KG1 (cell line): ENCODE results near the gene FBXL7.

Experiments used
- DNase-seq: peaks from one replicate; lab custom pipeline; 2025; lab: John Stamatoyannopoulos, UW

The FBXL7 gene

DNA sequence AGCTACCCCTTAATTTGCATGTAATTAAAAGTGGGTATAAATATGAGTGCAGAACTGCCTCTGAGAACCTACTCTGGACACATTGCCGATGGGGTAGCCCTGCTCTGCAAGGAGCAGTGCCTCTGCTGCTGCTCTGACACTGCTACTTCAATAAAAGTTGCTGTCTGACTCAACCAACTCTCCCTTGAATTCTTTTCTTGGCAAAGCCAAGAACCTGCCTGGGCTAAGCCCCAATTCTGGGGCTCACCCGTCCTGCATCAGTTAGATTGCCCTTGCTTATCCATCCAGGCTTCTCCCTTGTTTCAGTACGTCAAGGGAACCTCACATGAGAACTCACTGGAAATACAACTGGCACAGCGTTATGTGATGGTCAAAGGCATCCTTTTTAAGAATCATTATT is 44.1 kb downstream of the FBXL7 start:
- no peak for DNase-seq

DNA sequence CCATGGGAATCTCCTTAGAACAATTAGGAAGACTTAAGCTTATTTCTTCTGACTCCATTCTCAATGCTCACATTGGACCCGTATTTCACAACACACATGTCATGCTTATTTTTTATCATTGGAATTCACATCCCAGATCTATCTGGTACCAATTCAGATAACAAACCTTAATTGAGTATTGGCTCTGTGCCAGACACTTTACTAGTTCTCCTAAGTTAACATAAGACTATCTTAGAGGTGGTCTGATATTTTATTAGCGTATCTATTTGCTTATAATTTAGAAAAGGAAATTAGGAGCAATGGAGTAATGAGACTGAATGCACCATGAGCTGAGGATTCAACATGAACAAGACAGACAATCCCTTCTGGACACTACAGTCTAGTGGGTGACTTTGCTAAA is 45.1 kb downstream of the FBXL7 start:
- no peak for DNase-seq

DNA sequence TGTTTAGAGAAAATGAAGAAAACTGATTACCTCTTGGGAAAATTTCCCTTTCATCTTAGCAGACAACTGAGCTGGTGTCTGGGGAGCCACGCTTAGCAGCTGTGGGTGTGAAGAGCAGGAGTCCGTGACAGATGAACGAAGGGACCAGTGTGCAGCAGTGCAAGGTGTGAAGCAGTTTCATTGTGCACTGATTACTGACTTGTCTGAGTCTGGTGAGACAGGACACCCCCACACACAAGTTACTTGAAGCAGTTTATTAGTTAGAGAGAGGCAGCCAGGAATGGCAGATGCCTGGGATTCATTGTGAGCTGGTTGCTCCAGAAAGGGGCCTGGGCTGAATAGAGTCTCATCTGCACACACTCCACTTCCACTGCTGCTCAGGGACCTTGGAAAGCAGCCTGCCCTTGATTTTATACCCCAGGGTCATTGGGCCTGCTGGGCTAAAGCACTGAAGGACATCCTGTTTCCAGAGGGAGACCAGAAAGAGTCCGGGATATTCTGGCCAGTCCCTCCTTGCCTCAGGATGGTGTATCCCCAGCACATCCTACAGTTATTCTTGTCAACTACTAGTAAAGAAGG is 47.4 kb downstream of the FBXL7 start:
- no peak for DNase-seq

GRCh38 chr5:15549961-15550360 is 50.0 kb downstream of the FBXL7 start:
- no peak for DNase-seq

DNA sequence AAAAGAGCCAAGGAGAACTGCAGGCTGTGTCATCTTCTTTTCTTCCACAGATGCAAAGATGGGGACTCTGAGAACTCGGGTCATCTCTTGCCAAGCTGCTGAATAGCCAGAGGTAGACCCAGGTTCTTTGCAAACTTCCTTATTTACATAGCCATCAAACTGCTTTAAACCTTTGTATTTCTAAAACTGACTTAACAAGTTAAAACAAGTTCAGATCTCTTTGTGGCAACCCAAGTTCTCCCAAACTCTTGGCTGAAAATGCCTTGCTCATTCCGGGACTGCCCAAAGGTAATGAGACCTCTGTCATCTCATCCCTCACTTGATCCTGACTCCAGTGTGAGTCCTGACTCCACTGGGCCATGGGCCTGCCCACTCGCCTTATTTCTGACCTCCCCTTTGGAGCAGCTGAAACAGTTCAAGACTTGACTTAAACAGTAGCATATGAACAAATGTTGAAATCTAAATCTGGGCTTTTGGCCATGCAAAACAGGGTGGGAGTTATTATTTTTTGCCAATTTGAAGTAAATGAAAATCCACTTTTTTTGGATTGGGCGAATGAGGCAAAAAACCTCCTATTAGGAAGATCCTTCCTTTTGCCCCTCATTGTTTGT is 50.6 kb downstream of the FBXL7 start:
- DNase-seq: no peak

GRCh38 chr5:15551113-15551504 is 51.1 kb downstream of the FBXL7 start:
- DNase-seq: no peak

DNA sequence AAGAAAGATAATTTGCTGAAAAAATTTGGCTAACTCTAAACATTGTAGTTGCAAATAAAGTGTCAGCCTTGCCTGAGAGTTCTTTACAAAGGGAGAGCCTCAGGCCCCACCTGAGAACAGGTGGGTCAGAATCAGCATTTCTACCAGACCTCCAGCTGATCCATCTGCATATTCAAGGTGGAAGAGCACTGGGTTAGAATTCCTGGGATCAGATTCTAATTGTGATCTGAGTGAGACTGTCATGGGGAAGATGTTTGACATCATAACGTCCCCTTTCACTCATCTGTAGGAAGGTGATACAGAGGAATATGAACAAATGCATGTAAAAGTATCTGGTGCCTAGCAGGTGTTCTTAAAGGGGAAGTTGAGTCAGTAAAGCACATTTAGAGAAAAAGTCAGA is 54.6 kb downstream of the FBXL7 start:
- no peak for DNase-seq

GRCh38 chr5:15555176-15555575 is 55.2 kb downstream of the FBXL7 start:
- no peak for DNase-seq

- no peak for DNase-seq
Observed at GRCh38 chr5:15558240-15558639, 58.3 kb downstream of the FBXL7 start.

- DNase-seq: no peak
Observed at GRCh38 chr5:15558681-15559080, 58.7 kb downstream of the FBXL7 start.

DNA sequence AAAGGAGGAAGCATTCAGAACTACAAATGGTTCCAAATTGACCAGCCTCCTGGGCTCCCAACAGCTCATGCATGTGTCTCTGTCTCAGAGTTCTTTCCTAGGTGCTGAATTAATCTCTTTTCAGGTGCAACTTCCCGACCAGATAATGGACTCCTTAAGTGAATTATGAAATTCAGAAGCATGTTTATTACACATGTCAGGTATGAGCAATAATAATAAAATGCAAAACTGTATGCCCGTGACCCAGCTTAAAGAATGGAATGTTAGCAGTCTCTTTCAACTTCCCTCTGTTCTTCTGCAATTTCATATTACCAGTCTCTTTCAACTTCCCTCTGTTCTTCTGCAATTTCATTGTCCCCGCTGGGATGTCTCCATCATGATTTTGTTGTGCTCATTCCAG is 60.4 kb downstream of the FBXL7 start:
- no peak for DNase-seq

- no peak for DNase-seq
Observed at GRCh38 chr5:15564523-15564922, 64.5 kb downstream of the FBXL7 start.

DNA sequence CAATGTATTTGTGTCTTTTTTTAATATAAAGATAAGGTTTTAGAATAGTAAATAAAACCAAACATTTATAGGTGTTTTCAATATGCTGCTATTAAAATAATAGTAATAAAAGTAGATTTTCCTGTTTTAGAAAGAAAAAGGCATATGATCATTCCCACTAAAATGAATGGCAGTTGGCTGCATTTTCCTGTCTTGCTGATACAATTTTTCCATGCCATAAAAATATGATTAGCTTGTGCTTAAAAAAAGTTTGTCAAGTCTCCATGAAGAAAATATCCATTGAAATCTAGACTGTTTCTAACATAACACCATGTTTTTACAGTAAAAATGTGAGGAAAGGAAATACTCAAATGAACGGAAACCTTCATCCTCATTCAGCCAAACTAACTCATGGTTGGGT is 65.0 kb downstream of the FBXL7 start:
- DNase-seq: no peak

DNA sequence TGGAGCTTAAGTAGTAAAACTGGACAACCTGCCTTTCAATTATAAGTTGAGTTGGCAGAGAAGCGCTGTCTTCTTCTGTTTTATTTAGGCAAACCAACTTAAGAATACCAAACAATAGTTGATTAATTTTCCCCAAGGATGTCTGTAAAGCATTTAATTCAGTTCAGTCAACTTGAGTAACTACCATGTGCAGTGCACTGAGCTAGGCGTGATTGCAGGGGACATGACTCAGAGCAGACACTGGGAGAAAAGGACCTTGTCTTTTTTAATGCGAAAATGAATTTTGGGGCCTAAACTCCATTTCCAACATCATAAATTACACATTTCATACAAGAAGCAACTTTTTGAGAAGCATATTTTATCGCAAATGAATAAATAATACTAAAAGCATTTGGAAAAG is 66.3 kb downstream of the FBXL7 start:
- DNase-seq: no peak

GRCh38 chr5:15566789-15567188 is 66.8 kb downstream of the FBXL7 start:
- DNase-seq: no peak

GRCh38 chr5:15570491-15570890 is 70.5 kb downstream of the FBXL7 start:
- DNase-seq: no peak

GRCh38 chr5:15571081-15571480 is 71.1 kb downstream of the FBXL7 start:
- DNase-seq: no peak

DNA sequence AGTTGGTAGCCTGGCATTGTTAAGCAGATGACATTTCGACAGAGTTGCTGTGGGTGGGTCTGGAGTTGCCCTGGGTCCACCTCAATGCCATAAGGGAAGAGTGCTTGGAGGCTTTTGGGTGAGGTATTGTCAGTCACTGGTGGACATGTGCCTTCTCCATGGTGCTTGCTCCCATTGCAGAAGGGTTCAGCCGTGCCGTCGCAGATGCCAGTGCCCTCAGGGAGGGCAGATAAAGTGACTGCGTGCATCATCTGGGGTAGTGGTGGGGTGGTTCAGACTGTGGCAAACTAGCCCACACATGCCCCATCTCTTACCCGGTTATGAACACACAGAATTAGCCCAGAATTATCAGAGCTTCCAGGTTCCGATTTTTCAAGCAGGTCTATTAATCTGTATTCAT is 71.6 kb downstream of the FBXL7 start:
- DNase-seq: no peak

GRCh38 chr5:15573590-15573989 is 73.6 kb downstream of the FBXL7 start:
- DNase-seq: no peak

DNA sequence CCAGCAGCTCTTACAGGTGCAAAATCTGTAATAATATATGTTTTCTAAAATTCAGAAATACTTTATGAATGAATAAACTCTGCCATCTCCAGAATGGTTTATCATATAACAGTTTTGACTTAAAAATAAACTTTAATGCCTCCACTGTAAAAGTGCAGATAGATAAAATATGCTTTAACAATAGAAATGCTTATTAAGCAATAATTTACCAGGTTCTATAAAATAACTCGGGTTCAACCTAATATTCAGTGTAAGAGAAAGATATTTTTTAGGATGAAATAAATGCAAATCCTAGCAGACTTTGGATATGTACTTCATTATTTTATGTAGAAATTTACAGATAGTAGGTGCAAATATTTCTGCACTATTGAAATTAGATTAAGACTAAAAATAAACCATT is 74.1 kb downstream of the FBXL7 start:
- no peak for DNase-seq

- no peak for DNase-seq
Observed at GRCh38 chr5:15574806-15575325, 74.9 kb downstream of the FBXL7 start.

DNA sequence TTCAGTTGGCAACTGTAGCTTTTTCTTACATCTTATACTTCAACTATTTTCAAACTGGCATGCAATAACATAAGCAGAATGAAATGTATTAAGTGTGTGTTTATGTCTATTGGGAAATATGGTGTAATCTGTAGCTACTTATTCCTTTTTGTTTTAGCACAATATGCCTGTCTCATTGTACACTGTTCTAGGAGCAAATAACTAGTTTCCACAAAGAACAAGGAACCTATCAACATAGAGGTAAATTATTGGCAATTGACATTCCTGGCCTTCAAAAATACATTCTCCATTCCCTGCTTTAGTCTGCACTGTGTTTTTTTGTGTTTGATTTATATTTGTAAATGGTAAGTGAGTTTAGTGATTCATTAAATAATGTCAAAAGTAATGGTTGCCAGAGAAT is 75.7 kb downstream of the FBXL7 start:
- no peak for DNase-seq

DNA sequence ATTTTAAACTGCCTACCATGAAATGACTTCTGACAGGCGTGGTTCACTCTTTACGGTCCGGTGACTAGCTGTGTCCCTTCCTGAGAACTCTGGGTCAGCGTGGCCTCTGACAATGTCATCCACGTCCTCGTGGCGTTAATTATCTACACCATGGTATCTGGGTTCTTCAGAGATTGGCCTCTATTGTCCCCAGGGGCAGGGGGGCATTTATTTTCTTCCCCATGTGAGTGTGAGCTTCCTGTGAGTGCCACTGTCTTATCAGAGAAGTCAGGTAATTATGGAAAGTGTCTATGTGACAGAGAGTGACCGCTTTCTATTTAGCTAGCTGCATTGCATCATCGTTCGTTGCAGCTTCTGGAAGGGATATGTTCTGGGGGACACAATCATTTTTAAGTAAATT is 77.2 kb downstream of the FBXL7 start:
- no peak for DNase-seq

- DNase-seq: no peak
Observed at GRCh38 chr5:15577831-15578230, 77.9 kb downstream of the FBXL7 start.
